Occipital lobe (tissue), 2 donors: ENCODE measurements around the gene CCDC102A. TPM values are rescaled to one million over a fixed set of nuclear protein-coding genes. Genes with fewer than 3 reads are reported as not detected.
"Not testable (repeated sequence)": the region's sequence is repeated elsewhere in the genome, so short reads cannot be mapped to it uniquely, and the experiment has no call there.

ENCODE experiments used
- DNase-seq: peaks from one replicate; lab custom pipeline; 2025; lab: John Stamatoyannopoulos, UW
- total RNA-seq: library from RNA; depleted of rRNA; stranded (reverse); fragments of >200 nt; gene quantifications from one replicate; pipeline ENCODE4 v1.2.3, GENCODE V29; 2014

The CCDC102A gene
- total RNA-seq, 1 donor from 2014 or later = 1.7 TPM

- DNase-seq = no peak
Measured at GRCh38 chr16:57502048-57502775, 34.2 kb downstream of the CCDC102A start.

GRCh38 chr16:57501492-57501891, 34.9 kb downstream of the CCDC102A start:
- DNase-seq = no peak

GRCh38 chr16:57500578-57501111, 35.7 kb downstream of the CCDC102A start:
- no peak for DNase-seq

DNA sequence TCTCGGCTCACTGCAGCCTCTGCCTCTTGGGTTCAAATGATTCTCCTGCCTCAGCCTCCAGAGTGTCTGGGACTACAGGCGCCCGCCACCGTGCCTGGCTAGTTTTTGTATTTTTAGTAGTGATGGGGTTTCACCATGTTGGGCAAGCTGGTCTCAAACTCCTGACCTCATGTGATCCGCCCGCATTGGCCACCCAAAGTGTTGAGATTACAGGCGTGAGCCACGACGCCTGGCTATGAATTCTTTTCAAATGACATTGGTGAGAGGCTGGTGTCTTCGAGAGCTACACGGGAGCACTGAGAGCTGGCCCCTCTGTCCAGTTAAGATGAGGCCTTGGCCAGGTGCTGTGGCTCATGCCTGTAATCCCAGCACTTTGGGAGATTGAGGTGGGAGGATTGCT, 36.4 kb downstream of the CCDC102A start:
- DNase-seq = not testable (repeated sequence)

GRCh38 chr16:57498031-57498430, 38.3 kb downstream of the CCDC102A start:
- no peak for DNase-seq

GRCh38 chr16:57497121-57497520, 39.2 kb downstream of the CCDC102A start:
- no peak for DNase-seq

GRCh38 chr16:57493767-57494166, 42.6 kb downstream of the CCDC102A start:
- DNase-seq = no peak

DNA sequence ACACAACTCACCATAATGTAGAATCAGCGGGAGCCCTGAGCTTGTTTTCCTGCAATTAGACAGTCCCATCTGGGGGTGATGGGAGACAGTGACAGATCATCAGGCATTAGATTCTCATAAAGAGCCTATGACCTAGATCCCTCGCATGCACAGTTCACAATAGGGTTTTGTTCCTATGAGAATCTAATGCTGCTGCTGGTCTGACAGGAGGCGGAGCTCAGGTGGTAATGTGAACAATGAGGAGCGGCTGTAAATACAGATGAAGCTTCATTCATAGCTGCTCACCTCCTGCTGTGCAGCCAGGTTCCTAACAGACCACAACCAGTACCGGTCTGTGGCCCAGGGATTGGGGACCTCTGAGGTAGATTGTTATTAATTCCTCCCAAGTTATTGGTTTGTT, 47.1 kb downstream of the CCDC102A start:
- no peak for DNase-seq

GRCh38 chr16:57486858-57487834, 49.2 kb downstream of the CCDC102A start:
- DNase-seq = no peak

- peak; percentile 68 for DNase-seq
Measured at GRCh38 chr16:57485916-57486857, 50.2 kb downstream of the CCDC102A start, which contains the start of gene DOK4. DOK4 (minus strand) TSS chr16:57486493; CDS start chr16:57479507, 6,986 bp downstream.

GRCh38 chr16:57485091-57485915, 51.1 kb downstream of the CCDC102A start:
- no peak for DNase-seq

GRCh38 chr16:57484515-57485005, 51.8 kb downstream of the CCDC102A start:
- DNase-seq = no peak

- DNase-seq = no peak
Measured at GRCh38 chr16:57483725-57484514, 52.5 kb downstream of the CCDC102A start.

DNA sequence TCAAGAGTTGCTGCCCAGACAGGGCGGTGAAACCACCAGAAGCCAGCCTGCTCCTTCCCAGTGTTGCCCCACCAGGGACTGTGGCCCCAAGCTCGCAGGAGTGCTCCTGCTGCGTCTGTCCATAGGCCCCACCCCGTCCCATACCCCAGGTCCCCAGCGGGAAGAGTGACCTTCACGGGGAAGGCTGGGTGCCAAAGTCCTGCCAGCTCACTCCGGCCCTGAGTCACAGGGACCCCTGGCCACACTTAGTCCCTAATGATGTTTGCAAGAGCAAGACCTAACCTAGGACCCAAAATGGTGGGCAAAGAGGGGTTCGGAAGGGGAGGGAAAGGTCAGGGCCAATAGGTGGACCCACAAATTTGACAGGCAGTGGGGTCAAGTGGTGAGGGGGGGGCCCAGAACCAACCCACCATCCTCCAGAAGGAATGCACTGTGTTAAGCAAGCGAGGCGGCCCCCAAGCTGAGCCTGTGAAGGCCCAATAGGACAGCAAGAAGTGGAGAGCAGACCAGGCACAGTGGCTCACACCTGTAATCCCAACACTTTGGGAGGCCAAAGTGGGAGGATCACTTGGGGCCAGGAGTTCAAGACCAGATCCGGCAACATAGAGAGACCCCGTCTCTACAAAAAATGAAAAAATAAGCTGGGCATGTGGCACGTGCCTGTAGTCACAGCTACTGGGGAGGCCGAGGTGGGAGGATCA, 53.4 kb downstream of the CCDC102A start:
- no peak for DNase-seq

GRCh38 chr16:57481421-57481820, 55.0 kb downstream of the CCDC102A start:
- DNase-seq = no peak

DNA sequence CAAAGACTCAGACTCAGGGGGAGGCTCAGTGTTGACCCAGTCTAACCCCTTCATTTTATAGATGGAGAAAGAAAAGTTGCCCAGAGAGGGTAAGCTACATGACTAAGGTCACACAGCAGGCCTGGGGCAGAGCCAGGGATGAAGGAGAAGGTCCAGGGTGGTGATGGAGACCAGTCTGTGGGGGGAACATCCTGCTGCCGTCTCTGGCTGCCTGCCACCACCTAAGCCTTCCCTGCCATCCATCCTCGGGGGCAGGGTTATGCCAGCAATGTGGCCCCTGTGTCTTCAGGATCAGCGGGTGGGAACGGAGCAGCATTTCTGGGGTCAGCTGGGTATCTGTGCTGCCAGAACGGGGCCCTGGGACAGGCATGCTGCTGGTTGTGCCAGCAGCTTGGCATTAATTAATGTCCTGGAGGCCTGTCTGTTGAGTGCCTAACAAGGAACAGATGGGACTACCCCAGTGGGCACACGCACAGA, 55.6 kb downstream of the CCDC102A start:
- DNase-seq = no peak

- no peak for DNase-seq
Measured at GRCh38 chr16:57479976-57480753, 56.2 kb downstream of the CCDC102A start.
